ENCODE data around the gene HSPG2.

HSPG2 gene

DNA sequence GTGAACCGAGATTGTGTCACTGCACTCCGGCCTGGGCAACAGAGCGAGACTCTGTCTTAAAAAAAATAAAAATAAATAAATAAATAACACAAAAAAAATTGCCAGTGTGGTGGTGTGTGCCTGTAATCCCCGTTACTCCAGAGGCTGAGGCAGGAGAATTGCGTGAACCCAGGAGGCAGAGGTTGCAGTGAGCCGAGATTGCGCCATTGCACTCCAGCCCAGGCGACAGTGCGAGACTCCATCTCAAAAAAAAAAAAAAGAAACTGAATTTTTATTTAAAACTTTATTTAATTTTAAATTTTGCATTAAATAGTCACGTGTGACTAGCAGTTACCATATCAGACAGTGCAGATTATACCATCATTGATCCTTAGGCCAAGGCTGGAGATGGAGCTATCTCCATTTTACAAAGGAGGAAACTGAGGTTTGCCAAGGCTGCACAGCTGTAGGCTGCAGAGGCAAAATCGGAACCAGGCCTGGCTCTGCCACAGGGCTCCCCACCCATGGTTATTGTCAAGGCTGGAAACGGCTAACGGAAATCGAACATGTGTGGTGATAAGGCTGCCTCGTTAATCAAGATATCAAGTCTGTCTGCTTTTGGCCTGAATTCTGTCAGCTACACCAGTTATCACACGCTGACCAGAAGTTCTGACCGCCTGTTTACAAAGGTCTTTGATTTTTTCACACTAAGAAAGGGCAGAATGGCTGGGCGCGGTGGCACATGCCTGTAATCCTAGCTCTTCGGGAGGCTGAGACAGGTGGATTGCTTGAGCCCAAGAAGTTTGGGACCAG lies 20.5 kb downstream of the HSPG2 start:
- TF ChIP-seq, protein P1, sequence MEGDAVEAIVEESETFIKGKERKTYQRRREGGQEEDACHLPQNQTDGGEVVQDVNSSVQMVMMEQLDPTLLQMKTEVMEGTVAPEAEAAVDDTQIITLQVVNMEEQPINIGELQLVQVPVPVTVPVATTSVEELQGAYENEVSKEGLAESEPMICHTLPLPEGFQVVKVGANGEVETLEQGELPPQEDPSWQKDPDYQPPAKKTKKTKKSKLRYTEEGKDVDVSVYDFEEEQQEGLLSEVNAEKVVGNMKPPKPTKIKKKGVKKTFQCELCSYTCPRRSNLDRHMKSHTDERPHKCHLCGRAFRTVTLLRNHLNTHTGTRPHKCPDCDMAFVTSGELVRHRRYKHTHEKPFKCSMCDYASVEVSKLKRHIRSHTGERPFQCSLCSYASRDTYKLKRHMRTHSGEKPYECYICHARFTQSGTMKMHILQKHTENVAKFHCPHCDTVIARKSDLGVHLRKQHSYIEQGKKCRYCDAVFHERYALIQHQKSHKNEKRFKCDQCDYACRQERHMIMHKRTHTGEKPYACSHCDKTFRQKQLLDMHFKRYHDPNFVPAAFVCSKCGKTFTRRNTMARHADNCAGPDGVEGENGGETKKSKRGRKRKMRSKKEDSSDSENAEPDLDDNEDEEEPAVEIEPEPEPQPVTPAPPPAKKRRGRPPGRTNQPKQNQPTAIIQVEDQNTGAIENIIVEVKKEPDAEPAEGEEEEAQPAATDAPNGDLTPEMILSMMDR (IDR thresholded peaks at IDR 0.05; ENCODE audit: extremely low read depth, insufficient read depth, missing control alignments) = no peak
- in situ Hi-C loops (cut with MboI; ENCODE audit: low pct_unique_long_range_greater_than_20kb, low sequenced_read_pairs, unreplicated experiment) = no loop called here
- no peak for DNase-seq (ENCODE audit: low spot score)

DNA sequence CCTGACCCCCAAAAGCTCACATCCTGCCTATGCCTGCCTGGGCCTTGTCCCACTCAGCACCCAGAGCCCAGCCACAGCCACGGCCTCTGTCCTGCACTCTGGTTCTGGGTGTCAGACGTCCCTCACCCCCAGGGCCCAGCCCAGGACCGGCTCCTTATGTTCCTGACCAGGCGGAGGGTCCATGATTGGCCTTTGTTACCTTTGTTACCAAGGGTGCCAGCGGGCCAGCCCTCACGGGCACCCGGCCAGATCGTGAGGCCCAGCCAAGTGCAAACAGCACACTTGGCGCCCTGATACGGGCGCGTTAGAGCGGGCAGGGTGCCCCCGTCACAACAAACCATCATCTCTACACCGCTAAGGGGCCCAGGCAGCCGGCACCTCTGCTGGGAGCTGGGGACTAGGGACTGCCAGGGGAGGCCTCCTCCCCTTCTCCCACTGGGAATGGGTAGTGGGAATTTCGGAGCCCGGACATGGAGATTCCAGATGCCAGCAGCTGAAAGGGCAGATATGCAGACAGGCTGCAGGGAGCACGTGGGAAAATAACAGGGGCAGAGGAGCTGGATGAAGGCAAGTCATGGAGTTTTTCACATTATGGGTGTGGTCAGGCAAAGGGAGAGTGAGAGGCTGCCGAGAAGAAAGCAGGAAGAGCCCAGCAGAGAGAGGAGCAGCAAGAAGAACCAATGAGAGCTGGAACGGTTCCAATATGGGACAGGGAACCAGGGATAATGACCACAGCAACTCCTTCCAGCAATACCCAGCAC lies 22.1 kb downstream of the HSPG2 start:
- TF ChIP-seq, protein P1 (IDR thresholded peaks at IDR 0.05; ENCODE audit: extremely low read depth, insufficient read depth, missing control alignments) = no peak
- in situ Hi-C loops (cut with MboI; ENCODE audit: low pct_unique_long_range_greater_than_20kb, low sequenced_read_pairs, unreplicated experiment) = no loop called here
- DNase-seq (ENCODE audit: low spot score) = no peak

DNA sequence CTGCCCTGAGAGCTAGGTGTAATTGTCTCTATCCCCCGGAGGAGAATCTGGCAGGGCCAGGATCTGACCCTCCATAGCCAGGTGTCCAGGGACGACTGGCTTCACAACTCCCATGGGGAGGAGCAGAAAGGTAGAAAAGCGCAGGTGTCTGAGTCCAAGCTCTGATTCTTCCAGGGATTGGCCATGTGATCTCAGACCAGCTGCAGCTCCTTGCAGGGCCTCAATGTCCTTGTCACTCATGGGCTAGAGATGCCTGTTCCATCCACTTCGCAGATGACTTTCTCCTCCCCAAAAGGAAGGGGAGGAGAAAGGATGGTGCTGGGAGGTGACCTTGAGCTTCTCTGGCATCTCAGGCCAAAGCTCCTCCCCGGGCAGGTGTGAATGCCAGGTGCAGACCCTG lies 22.7 kb downstream of the HSPG2 start:
- no peak for DNase-seq (ENCODE audit: low spot score)
- in situ Hi-C loops (cut with MboI; ENCODE audit: low pct_unique_long_range_greater_than_20kb, low sequenced_read_pairs, unreplicated experiment) = no loop called here
- TF ChIP-seq, protein P1 (IDR thresholded peaks at IDR 0.05; ENCODE audit: extremely low read depth, insufficient read depth, missing control alignments) = no peak

DNA sequence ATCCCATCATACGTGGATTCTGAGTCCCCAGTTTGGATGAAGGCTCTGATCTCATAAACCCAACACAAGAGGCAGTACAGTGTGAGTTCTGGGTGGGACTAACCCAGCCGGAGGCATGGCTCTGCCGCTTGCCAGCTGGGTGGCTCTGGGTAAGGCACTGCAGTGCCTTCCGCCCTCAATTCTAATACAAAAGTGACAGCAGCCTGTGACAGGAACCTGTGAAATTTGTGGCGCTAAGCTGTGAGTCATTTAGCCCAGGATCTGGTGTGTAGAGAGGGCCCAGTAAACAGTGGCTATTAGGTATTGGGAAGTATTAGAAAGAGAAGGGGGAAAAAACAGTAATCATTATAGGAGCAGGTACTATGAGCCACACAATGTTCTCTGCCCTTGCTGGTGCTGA lies 23.3 kb downstream of the HSPG2 start:
- TF ChIP-seq, protein P1 (IDR thresholded peaks at IDR 0.05; ENCODE audit: extremely low read depth, insufficient read depth, missing control alignments) = no peak
- in situ Hi-C loops (cut with MboI; ENCODE audit: low pct_unique_long_range_greater_than_20kb, low sequenced_read_pairs, unreplicated experiment) = no loop called here
- DNase-seq (ENCODE audit: low spot score) = no peak

DNA sequence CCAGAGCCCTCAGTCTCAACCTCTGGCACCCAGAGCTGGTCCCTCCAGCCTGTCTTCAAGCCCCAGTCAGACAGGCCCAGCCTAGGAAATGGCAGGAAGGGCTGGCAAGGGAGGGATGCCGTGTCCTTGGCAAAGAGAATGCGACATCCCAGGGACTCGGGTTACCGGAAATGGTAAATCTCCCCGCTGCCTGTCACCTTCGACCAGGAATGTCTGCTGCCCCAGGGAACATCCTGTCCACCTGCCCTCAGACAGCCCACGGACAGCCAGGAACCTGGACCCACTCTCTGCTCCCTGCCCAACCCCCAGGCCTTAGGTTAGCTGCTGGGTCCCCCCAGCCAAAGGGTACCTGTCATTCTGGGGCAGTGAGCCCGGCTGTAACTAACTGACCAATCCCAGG lies 23.9 kb downstream of the HSPG2 start:
- in situ Hi-C loops (cut with MboI; ENCODE audit: low pct_unique_long_range_greater_than_20kb, low sequenced_read_pairs, unreplicated experiment) = no loop called here
- TF ChIP-seq, protein P1 (IDR thresholded peaks at IDR 0.05; ENCODE audit: extremely low read depth, insufficient read depth, missing control alignments) = no peak
- DNase-seq (ENCODE audit: low spot score) = no peak

DNA sequence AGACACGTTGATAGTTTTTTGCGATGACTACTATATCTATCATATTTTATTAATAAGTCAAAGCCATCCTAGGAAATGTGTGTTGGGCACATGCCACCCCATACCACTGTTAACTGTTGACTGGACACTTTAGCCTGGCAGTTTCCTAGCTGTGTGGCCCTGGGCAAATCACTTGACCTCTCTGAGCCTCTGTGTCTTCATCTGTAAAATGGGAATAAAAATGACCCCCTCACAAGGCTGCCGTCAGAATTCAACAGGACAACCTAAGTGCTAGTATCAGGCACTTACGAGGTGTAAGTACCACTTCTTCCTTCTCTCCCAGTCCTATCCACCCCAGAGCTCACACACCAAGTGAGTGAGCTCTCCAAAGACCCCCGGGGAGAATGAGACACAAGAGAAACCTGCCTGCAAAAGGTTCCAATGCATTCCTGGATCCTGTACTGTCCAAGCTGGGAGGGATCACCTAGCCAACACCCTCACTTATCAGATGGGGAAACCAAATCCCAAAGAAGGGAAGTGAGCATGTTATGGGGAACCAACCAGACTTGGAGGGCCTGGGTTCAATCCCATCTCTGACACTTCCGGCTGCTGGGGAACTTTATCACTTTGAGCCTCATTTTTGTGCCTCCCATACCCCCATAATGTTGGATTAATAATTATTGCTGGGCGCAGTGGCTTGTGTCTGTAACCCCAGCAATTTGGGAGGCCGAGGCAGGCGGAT lies 24.9 kb downstream of the HSPG2 start:
- TF ChIP-seq, protein P1 (IDR thresholded peaks at IDR 0.05; ENCODE audit: extremely low read depth, insufficient read depth, missing control alignments) = no peak
- no peak for DNase-seq (ENCODE audit: low spot score)
- in situ Hi-C loops (cut with MboI; ENCODE audit: low pct_unique_long_range_greater_than_20kb, low sequenced_read_pairs, unreplicated experiment) = no loop called here

All from GM13977 (cell line).